Measurements from ENCODE around the gene HSD3B2.

HSD3B2 gene

DNA sequence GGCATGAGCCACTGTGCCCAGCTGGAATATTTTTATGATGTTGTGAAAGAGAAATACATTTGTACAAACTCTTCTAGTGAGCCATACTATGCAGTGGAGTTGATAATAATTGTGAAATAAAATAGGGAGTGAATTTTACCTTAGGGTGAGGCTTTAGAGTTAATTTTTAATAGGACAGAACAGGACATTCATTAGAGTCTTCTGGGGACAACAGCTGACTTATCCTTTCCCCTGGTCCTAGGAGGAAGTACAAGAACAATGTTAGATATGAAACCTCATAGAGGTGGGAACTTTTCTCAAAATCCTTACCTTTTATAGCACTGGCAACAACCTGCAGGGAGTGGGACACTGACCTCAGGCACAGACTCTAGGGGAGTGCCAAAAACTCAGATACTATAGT is 24.4 kb upstream of the HSD3B2 start:
- TF ChIP-seq, protein P1, sequence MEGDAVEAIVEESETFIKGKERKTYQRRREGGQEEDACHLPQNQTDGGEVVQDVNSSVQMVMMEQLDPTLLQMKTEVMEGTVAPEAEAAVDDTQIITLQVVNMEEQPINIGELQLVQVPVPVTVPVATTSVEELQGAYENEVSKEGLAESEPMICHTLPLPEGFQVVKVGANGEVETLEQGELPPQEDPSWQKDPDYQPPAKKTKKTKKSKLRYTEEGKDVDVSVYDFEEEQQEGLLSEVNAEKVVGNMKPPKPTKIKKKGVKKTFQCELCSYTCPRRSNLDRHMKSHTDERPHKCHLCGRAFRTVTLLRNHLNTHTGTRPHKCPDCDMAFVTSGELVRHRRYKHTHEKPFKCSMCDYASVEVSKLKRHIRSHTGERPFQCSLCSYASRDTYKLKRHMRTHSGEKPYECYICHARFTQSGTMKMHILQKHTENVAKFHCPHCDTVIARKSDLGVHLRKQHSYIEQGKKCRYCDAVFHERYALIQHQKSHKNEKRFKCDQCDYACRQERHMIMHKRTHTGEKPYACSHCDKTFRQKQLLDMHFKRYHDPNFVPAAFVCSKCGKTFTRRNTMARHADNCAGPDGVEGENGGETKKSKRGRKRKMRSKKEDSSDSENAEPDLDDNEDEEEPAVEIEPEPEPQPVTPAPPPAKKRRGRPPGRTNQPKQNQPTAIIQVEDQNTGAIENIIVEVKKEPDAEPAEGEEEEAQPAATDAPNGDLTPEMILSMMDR (IDR thresholded peaks at IDR 0.05; ENCODE audit: low read depth, low read length, missing control alignments) = no peak
- in situ Hi-C loops (cut with HindIII; ENCODE audit: low sequenced_read_pairs) = no loop called here
- no peak overlapping the region for H3K4me3 ChIP-seq (ENCODE audit: low read depth, low read length)
- DNase-seq (ENCODE audit: low read depth) = no peak

DNA sequence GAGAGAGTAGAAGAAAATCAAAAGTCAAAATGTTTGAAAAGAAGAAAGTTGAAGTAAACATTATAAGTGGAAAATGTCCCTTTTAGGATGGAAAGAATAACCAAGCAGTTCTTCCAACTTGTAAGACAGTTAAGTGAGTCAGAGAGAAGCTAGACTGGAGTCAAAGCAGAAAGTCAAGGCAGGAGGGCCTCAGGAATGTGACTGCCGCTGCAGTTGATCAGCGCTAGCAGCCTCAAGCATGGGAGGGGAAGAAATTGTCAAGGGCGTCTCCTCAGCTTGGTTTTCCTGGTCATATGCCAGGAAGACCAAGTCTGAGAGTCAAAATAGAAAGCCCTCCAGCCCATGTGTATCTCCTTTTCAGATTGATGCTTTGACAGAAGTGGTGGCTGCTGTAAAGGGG is 23.2 kb upstream of the HSD3B2 start:
- TF ChIP-seq, protein P1 (IDR thresholded peaks at IDR 0.05; ENCODE audit: low read depth, low read length, missing control alignments) = no peak
- DNase-seq (ENCODE audit: low read depth) = no peak
- H3K4me3 ChIP-seq (ENCODE audit: low read depth, low read length) = no peak overlapping the region
- in situ Hi-C loops (cut with HindIII; ENCODE audit: low sequenced_read_pairs) = no loop called here

DNA sequence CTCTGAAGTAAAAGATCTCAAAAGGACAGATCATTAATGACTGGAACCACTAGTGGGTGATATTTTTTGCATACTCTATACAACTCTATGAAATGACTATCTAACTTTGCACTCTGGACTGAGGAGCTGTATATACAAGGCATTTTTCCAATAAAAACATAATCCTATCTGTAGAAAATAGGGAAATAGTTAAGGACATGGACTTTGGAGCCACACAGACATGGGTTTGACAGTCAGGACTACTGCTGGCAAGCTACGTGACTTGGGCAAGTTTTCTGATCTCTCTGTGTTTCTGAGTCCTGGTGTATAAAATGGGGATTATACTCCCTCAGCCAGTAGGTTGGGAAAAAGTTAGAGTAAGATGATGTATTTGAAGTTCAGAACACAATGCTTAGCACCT is 20.9 kb upstream of the HSD3B2 start:
- in situ Hi-C loops (cut with HindIII; ENCODE audit: low sequenced_read_pairs) = no loop called here
- TF ChIP-seq, protein P1 (IDR thresholded peaks at IDR 0.05; ENCODE audit: low read depth, low read length, missing control alignments) = no peak
- DNase-seq (ENCODE audit: low read depth) = no peak

DNA sequence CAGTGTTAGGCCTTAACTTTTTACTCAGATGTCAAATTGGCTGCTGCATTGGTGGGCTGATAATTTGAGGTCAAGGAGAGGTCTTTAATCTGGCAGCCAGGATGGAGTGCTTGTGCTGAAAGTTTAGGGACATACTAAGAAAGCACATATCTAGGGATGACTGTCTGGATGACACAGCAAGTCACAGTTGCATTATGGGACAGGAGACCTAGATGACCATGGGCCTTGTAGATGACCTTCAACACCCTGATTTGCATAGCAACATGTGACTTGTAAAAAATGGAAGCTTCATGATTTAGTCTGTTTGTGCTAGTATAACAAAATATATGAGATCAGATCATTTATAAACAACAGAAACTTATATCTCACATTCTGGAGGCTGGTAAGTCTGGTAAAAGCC is 18.0 kb upstream of the HSD3B2 start:
- no peak for DNase-seq (ENCODE audit: low read depth)
- TF ChIP-seq, protein P1 (IDR thresholded peaks at IDR 0.05; ENCODE audit: low read depth, low read length, missing control alignments) = no peak
- H3K4me3 ChIP-seq (ENCODE audit: low read depth, low read length) = no peak overlapping the region
- in situ Hi-C loops (cut with HindIII; ENCODE audit: low sequenced_read_pairs) = no loop called here

More for the DNA sequence above, 20.9 kb upstream of the HSD3B2 start:
- no peak overlapping the region for H3K4me3 ChIP-seq (ENCODE audit: low read depth, low read length)

DNA sequence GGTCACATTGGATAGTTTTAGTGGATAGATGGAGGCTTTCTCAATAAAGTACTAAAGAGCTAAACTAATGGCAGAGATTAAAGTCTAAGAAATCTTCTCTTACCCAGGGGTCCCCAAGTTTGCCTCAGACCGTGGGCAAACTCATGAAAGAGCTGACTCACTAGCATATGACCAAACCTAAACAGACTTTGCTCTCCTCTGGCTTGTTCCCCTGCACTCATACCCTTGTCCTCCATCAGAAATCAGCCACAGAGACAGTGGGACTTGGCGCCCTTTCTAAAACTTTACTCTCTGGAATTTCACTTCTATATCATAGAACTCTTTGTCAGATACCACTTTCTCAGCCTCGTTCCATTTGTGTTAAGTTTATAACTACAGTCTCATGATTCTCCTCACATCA is 17.0 kb upstream of the HSD3B2 start:
- TF ChIP-seq, protein P1 (IDR thresholded peaks at IDR 0.05; ENCODE audit: low read depth, low read length, missing control alignments) = no peak
- in situ Hi-C loops (cut with HindIII; ENCODE audit: low sequenced_read_pairs) = no loop called here
- DNase-seq (ENCODE audit: low read depth) = no peak
- H3K4me3 ChIP-seq (ENCODE audit: low read depth, low read length) = no peak overlapping the region

DNA sequence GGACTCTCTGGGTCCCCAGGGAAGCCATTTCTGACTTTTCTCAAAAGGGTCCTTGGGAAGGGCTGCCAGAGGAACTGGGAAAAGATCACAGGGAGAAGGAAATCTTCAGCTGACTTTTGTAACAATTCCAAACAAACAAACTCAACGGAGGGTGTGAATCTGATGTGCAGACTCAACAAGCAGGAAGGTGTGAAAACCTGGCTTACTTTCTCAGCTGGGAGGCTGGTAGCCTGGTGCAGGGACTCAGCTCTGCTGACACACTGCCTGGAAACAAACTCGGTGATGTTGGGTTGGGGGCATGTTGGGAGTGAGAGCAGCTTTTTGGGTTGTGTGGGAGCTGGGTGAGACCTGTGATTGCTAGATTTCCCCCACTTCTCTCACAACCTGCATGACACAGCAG is 10.2 kb upstream of the HSD3B2 start:
- H3K4me3 ChIP-seq (ENCODE audit: low read depth, low read length) = no peak overlapping the region
- DNase-seq (ENCODE audit: low read depth) = no peak
- TF ChIP-seq, protein P1 (IDR thresholded peaks at IDR 0.05; ENCODE audit: low read depth, low read length, missing control alignments) = no peak
- in situ Hi-C loops (cut with HindIII; ENCODE audit: low sequenced_read_pairs) = no loop called here

DNA sequence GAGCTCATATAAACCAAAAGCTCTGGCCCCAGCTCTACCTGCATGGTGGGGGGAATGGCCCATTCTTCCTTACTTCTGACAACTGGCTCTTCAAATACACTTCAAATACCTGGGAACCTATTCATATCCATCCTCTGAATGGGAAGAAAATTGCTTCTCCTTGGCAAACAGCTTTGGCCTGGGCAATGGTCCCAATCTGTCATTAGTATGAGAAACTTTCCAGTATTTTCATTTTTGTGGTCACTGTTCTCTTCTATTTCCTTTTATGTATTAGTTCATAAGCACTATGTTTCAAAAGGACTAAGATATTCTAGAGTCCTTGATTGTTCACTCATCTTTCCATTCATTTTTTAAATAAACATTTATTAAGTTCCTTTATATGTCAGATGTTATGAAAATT is 5.2 kb upstream of the HSD3B2 start:
- no peak overlapping the region for H3K4me3 ChIP-seq (ENCODE audit: low read depth, low read length)
- TF ChIP-seq, protein P1 (IDR thresholded peaks at IDR 0.05; ENCODE audit: low read depth, low read length, missing control alignments) = no peak
- in situ Hi-C loops (cut with HindIII; ENCODE audit: low sequenced_read_pairs) = no loop called here
- DNase-seq (ENCODE audit: low read depth) = peak; percentile 46
